ENCODE results near the gene CENPQ.
"Not testable (repeated sequence)": the region's sequence is repeated elsewhere in the genome, so short reads cannot be mapped to it uniquely, and the experiment has no call there.

CENPQ gene

DNA sequence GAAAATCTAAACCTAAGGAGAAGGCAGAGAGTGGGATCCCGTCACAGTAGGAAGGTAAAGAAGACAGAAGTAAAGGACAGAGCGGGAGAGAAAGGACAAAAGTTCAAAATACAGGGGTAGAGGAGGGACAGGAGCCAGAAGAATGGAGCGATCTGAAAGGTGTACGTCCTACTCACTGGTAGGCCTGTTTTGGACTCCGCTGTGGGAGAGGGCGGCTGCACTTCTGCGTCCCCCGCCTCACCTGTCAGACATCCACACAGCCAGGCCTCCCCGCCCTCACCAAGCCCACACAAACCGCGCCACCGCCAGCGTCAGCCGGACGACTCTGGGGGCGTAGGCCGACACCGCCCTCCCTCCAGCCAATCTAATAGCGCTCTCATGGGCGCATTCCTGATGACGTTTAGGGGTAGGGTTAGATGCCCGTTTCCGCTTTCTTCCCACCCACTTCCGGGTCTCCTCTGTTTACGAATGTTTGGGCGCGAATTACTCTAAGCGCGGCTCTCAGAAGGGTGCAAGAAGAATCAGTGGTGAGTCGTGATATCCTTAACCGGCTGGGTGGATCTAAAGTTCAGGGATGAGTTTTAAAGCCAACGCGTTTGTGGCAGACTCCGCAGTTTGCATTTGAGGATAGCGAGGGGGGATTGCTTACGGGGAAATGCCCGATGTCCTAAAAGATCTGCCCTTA, at the start of gene CENPQ, which contains the start of gene MMUT:
Gene CENPQ, plus strand, starts transcription at position 444 of the 685 bp plus-strand sequence. CDS start 6,807 bp downstream, outside the sequence.
Gene MMUT, minus strand, starts transcription at position 327 of the 685 bp plus-strand sequence. CDS start 3,787 bp downstream, outside the sequence.
- peak; percentile 98 for DNase-seq

- DNase-seq = no peak
Measured at GRCh38 chr6:49415358-49415757, 47.8 kb upstream of the CENPQ start.

- no peak for DNase-seq
Measured at GRCh38 chr6:49416195-49416594, 47.0 kb upstream of the CENPQ start.

DNA sequence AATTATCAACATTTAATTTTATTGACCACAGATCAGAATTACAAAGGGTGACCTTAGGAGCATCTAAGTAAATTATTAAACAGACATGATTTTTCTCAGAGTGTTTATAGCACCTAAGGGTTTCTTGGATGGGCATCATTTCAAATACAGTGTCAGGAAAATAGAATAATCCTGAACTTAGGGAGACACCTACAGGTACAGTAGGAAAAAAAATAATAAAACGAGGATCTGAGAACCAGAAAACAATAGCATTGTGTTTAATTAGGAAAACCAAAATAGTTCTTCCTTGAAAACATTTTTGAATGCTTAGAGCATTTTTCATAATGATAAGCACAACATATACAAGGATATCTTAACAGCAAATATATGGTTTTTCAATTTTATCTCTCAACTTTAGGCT, 39.4 kb upstream of the CENPQ start:
- DNase-seq = no peak

DNA sequence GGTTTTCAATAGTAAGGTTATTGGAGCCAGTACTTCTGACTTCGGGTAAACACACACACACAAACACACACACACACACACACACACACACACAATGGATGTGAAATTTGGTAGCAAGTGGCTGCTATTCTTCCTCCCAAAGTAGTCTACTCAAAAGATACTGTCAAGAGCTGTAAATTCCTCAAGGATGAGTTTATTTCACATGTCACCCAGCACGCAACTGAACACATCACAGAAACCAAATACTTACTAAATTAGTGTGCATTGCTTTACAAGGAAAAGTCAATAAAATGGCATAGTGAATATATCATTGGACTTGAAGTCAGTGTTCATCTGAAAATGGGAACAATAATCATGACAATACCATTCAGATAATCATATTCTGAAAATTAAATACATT, 33.0 kb upstream of the CENPQ start:
- no peak for DNase-seq

DNA sequence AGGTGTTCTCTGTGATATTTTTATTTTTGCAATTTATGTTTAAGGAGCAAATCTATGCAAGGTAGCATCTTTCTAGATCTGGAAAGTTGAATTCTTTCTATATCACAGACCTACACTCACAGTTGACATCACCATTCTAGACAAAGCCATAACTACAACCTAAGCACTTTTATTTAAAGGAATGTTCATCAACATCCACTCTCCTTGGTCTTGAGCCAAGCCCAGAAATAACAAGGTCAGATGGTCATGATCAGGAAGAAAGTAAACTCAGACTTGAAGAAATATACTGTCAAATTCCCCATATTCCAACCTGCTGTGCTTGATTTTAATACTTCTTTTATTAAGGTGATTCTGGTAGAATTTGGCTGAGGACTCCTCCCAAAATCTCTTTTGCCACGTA, 32.3 kb upstream of the CENPQ start:
- DNase-seq = no peak

- DNase-seq = peak; percentile 51
Measured at GRCh38 chr6:49453221-49453620, 9.9 kb upstream of the CENPQ start.

GRCh38 chr6:49454787-49455709, 8.1 kb upstream of the CENPQ start:
- DNase-seq = no peak

DNA sequence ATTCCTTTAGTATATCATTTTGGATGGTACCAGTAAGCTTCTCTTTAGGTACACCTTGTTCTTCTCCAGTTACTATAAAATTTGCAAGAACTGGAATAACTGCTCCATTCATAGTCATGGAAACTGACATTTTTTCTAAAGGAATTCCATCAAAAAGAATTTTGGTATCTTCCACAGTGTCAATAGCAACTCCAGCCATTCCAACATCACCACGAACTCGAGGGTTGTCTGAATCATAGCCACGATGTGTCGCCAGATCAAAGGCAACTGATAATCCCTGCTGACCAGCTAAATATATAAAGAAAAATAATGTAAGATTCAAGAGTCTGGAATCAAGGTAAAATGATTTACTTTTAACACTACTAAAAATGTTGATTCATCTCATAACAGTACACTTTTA, 5.4 kb upstream of the CENPQ start:
- DNase-seq = no peak

DNA sequence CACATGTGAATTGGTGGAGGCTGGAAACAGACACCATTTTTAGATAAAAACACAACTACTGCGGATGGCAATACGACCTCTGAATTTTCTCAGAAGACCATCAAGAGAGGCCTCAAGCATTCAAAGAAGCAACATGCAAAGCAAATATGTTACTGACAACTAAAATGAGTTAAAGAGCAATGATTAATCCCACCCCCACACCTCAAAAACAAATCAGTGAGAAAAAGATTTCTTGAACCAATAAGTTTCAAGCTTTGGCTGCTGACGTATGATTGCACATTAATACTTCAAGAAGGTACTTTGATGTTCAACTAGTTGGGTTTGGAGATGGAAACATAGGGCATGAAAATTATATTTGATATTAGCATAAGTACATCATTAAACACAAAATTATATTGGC, 1.1 kb upstream of the CENPQ start:
- peak; percentile 23 for DNase-seq

DNA sequence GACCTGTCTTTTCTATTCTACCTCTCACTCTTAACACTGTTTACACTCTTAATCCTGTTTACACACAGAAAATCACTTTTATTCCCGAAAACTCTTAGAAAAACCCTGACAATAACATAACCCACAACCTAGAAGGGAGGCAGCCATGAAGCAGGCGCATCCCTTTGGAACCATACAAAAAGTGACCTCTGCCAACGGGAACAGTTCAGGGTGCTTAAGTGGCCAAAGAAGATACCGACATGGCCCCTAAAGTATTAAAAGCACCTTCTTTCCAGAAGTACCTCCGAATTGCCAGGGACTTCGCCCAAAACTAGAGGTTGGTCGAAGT, 607 bp upstream of the CENPQ start:
- no peak for DNase-seq

DNA sequence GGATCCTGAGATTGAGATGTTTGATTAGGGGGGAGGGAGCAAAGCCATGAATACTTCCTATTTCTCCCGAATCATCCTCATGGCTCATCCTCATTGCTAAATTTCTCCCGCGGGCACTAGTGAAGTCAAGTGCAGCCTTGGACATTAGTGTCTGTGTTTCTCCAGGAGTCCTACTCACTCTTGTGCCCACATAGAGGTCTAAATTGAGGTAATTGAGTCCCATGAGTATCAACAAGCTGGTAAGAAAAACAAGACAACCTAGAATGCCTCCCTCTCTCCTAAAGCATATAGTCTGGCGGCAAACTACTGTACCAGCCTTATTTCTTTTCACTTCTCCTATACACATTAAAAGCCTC, 420 bp downstream of the CENPQ start:
- no peak for DNase-seq

DNA sequence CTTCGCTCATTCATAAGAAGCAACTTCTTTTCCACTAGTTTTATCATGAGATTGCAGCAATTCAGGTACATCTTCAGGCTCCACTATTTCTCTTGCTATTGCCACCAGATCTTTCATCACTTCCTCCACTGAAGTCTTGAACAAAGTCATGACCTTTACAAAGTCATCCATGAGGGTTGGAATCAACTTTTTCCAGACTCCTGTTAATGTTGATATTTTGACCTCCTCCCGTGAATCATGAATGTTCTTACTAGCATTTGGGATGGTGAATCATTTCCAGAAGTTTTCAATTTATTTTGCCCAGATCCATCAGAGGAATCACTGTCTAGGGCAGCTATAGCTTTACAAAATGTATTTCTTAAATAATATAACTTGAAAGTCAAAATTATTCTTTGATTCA, 1.5 kb downstream of the CENPQ start:
- DNase-seq = no peak

- no peak for DNase-seq
Measured at GRCh38 chr6:49468042-49468441, 4.9 kb downstream of the CENPQ start.

DNA sequence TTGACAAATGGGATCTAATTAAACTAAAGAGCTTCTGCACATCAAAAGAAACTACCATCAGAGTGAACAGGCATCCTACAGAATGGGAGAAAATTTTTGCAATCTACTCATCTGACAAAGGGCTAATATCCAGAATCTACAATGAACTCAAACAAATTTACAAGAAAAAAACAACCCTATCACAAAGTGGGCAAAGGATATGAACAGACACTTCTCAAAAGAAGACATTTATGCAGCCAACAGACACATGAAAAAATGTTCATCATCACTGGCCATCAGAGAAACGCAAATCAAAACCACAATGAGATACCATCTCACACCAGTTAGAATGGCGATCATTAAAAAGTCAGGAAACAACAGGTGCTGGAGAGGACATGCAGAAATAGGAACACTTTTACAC, 13.4 kb downstream of the CENPQ start:
- not testable (repeated sequence) for DNase-seq

- no peak for DNase-seq
Measured at GRCh38 chr6:49479308-49479970, 16.3 kb downstream of the CENPQ start.

DNA sequence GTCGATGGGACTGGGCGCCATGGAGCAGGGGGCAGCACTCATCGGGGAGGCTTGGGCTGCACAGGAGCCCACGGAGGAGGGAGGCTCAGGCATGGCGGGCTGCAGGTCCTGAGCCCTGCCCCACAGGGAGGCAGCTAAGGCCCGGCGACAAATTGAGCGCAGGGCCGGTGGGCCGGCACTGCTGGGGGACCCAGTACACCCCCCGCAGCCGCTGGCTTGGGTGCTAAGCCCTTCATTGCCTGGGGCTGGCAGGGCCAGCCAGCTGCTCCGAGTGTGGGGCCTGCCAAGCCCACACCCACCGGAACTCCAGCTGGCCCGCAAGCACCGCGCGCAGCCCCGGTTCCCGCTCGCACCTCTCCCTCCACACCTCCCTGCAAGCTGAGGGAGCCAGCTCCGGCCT, 18.7 kb downstream of the CENPQ start:
- DNase-seq = not testable (repeated sequence)

DNA sequence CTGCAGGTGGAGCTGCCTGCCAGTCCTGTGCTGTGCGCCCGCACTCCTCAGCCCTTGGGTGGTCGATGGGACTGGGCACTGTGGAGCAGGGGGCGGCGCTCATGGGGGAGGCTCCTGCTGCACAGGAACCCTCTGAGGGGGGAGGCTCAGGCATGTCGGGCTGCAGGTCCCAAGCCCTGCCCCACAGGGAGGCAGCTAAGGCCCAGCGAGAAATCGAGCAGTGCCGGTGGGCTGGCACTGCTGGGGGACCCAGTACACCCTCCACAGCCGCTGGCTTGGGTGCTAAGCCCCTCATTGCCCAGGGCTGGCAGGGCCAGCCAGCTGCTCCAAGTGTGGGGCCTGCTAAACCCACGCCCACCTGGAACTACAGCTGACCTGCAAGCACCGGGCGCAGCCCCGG, 20.2 kb downstream of the CENPQ start:
- not testable (repeated sequence) for DNase-seq

DNA sequence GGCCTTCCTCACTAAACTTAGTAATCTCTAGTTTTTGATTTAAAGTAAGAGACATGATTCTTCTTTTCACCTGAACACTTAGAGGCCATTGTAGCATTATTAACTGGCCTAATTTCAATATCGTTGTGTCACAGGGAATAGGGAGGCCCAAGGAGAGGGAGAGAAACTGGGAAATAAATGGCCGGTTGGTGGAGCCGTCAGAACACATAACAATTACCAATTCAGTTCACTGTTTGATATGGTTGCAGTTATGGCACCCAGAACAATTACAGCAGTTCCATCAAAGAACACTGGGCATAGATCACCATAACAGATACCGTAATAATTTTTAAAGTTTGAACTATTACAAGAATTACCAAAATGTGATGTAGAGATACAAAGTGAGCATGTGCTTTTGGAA, 27.5 kb downstream of the CENPQ start:
- DNase-seq = no peak

- DNase-seq = no peak
Measured at GRCh38 chr6:49497304-49497703, 34.1 kb downstream of the CENPQ start.

DNA sequence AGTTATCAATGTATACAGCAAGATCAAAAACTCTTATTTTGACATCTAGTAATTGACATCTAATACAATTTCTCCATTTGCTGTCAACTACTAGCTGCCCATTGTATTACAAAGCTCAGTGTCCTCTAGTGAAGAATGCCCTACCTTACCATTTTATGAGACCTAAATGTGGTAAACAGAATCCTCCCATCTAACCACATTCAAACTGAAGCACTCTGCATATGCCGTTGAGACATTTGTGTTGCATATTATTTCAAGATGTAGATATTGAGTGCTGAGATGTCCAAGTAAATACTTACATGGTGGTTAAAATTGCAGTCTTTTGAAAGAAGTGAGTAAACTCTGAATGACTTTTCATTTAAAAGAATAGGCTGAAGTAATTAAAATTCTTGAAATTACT, 36.0 kb downstream of the CENPQ start:
- DNase-seq = no peak

DNA sequence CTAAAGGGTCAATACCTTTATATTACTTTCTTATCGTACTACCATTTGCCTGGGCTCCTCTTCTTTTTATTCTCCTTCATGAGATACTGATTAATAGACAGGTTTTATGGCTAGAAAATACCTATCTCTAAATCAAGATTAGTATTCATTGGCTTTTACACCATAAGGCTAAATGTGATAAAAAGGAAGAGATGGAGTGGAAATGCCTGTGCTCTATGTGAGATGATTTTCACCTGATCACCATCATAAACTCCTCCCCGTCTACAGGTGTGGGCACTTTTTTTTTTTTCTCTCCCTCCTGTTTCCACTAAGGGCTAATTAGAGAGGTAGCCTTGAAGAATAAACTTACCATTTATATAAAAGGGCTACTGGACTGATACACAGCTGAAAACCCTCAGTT, 36.5 kb downstream of the CENPQ start, which contains the start of gene GLYATL3:
Gene GLYATL3, plus strand, starts transcription at position 301 of the 400 bp plus-strand sequence. CDS start 12,068 bp downstream, outside the sequence.
- no peak for DNase-seq

- no peak for DNase-seq
Measured at GRCh38 chr6:49504666-49505065, 41.5 kb downstream of the CENPQ start.
